OCI-LY3 (cell line): Measurements from ENCODE around the gene CD300LD.

Experiments used
- CTCF ChIP-seq: fragments of 200-600, 300-600 bp; sonication (generic); IDR thresholded peaks from 2 replicates; pipeline ENCODE4 v1.5.1; 2014; ENCODE audit warnings: antibody characterized with exemption, low read length, low read depth
- EZH2phosphoT487 ChIP-seq: fragments of 200-600 bp; shearing (Covaris generic); IDR thresholded peaks from 2 replicates; pipeline ENCODE4 v1.6.1; 2018; ENCODE audit warnings: antibody characterized with exemption, mixed run types, low read depth

- TF ChIP-seq CTCF, result no peak
- TF ChIP-seq EZH2phosphoT487, result no peak
Observed at GRCh38 chr17:74608511-74608910, 16.4 kb upstream of the CD300LD start.
